ENCODE measurements around the gene MPPED2.

DNA sequence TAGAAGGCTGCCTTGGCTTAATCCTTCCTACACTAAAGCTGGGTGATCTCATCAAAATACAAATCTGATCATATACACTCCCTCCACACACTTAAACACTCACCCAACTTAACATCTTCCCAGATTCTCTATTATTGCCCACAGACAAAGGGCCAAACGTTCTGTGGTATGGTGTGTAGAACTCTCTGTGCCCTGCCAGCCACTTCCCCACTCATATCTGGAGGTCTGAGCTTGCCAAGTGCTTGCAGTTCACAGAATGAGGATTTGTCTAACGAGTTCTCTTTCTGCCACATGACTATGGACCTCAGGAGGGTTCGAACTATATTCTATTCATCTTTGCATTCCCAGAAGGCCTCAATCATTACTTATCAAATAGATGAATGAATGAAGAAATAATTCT, 77.6 kb downstream of the MPPED2 start:
- TF ChIP-seq, protein P1, sequence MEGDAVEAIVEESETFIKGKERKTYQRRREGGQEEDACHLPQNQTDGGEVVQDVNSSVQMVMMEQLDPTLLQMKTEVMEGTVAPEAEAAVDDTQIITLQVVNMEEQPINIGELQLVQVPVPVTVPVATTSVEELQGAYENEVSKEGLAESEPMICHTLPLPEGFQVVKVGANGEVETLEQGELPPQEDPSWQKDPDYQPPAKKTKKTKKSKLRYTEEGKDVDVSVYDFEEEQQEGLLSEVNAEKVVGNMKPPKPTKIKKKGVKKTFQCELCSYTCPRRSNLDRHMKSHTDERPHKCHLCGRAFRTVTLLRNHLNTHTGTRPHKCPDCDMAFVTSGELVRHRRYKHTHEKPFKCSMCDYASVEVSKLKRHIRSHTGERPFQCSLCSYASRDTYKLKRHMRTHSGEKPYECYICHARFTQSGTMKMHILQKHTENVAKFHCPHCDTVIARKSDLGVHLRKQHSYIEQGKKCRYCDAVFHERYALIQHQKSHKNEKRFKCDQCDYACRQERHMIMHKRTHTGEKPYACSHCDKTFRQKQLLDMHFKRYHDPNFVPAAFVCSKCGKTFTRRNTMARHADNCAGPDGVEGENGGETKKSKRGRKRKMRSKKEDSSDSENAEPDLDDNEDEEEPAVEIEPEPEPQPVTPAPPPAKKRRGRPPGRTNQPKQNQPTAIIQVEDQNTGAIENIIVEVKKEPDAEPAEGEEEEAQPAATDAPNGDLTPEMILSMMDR (IDR thresholded peaks at IDR 0.05) = no peak
- TF ChIP-seq EP300 (IDR thresholded peaks at IDR 0.05) (no peak), POLR2A (IDR thresholded peaks at IDR 0.05) (no peak), POLR2AphosphoS5 (IDR thresholded peaks at IDR 0.05) (no peak)
